ENCODE results near the gene PLEKHG2. TPM values are rescaled to one million over a fixed set of nuclear protein-coding genes. Genes with fewer than 3 reads are reported as not detected.

The PLEKHG2 gene
- 21.4 and 21.5 TPM in 2 replicates for total RNA-seq

GRCh38 chr19:39412100-39412866, at the start of gene PLEKHG2:
PLEKHG2 (plus strand) TSS chr19:39412669; CDS start chr19:39414087, 1,418 bp downstream.
- peaks cover 60% of the 10 kb centered on the region for H3K79me2 ChIP-seq (ENCODE audit: insufficient read depth, low read length)
- H3K27me3 ChIP-seq (ENCODE audit: insufficient read depth, low read length) = no peaks in the 10 kb centered on the region
- DNase-seq (ENCODE audit: insufficient read length, low spot score, missing footprints) = peak; percentile 99
- peaks cover 29% of the 10 kb centered on the region for H3K4me1 ChIP-seq (ENCODE audit: insufficient read depth, low read length)
- H3K4me3 ChIP-seq (ENCODE audit: insufficient read depth, low read length) = peak within 1 kb of the TSS; percentile 83
- no peaks in the 10 kb centered on the region for H3K9me3 ChIP-seq (ENCODE audit: low read depth, low read length)
- peaks cover 23% of the 10 kb centered on the region for H3K36me3 ChIP-seq (ENCODE audit: insufficient read depth, low read length)
- peak within 1 kb of the TSS; percentile 84 for H3K27ac ChIP-seq (ENCODE audit: low read depth, low read length)
- H2AFZ ChIP-seq (ENCODE audit: low read length) = peak within 1 kb of the TSS; percentile 74
- peak within 1 kb of the TSS; percentile 96 for H3K4me2 ChIP-seq (ENCODE audit: insufficient read depth, low read length)
- peaks cover 41% of the 10 kb centered on the region for H4K20me1 ChIP-seq (ENCODE audit: insufficient read depth, low read length)
- peak; percentile 70 for TF ChIP-seq CTCF (IDR thresholded peaks at IDR 0.05; ENCODE audit: extremely low read depth, low read depth, low read length)

GRCh38 chr19:39362682-39363657, 49.5 kb upstream of the PLEKHG2 start:
- H4K20me1 ChIP-seq (ENCODE audit: insufficient read depth, low read length) = peaks cover 8% of the 10 kb centered on the region
- peaks cover 34% of the 10 kb centered on the region for H3K79me2 ChIP-seq (ENCODE audit: insufficient read depth, low read length)
- H3K4me2 ChIP-seq (ENCODE audit: insufficient read depth, low read length) = peak overlapping the region; percentile 34
- peak overlapping the region; percentile 74 for H3K27ac ChIP-seq (ENCODE audit: low read depth, low read length)
- no peaks in the 10 kb centered on the region for H3K27me3 ChIP-seq (ENCODE audit: insufficient read depth, low read length)
- peaks cover 52% of the 10 kb centered on the region for H3K36me3 ChIP-seq (ENCODE audit: insufficient read depth, low read length)
- H2AFZ ChIP-seq (ENCODE audit: low read length) = no peak overlapping the region
- TF ChIP-seq CTCF (IDR thresholded peaks at IDR 0.05; ENCODE audit: extremely low read depth, low read depth, low read length) = no peak
- peaks cover 26% of the 10 kb centered on the region for H3K4me1 ChIP-seq (ENCODE audit: insufficient read depth, low read length)
- no peak overlapping the region for H3K4me3 ChIP-seq (ENCODE audit: insufficient read depth, low read length)
- peak; percentile 92 for DNase-seq (ENCODE audit: insufficient read length, low spot score, missing footprints)
- no peaks in the 10 kb centered on the region for H3K9me3 ChIP-seq (ENCODE audit: low read depth, low read length)

- no peak for TF ChIP-seq CTCF (IDR thresholded peaks at IDR 0.05; ENCODE audit: extremely low read depth, low read depth, low read length)
- Histone ChIP-seq H2AFZ (ENCODE audit: low read length) (no peak overlapping the region), H4K20me1 (ENCODE audit: insufficient read depth, low read length) (peaks cover 8% of the 10 kb centered on the region), H3K79me2 (ENCODE audit: insufficient read depth, low read length) (peaks cover 42% of the 10 kb centered on the region), H3K4me1 (ENCODE audit: insufficient read depth, low read length) (peaks cover 26% of the 10 kb centered on the region), H3K4me3 (ENCODE audit: insufficient read depth, low read length) (no peak overlapping the region), H3K4me2 (ENCODE audit: insufficient read depth, low read length) (peak overlapping the region; percentile 16), H3K27me3 (ENCODE audit: insufficient read depth, low read length) (no peaks in the 10 kb centered on the region), H3K9me3 (ENCODE audit: low read depth, low read length) (no peaks in the 10 kb centered on the region), H3K27ac (ENCODE audit: low read depth, low read length) (peak overlapping the region; percentile 74), H3K36me3 (ENCODE audit: insufficient read depth, low read length) (peaks cover 52% of the 10 kb centered on the region)
- peak; percentile 84 for DNase-seq (ENCODE audit: insufficient read length, low spot score, missing footprints)
These were observed 48.5 kb upstream of the PLEKHG2 start for GRCh38 chr19:39363901-39364457.

All from osteoblast (primary cell).